GM23248 (cell line): Measurements from ENCODE around the gene COX7A2. TPM values are rescaled to one million over a fixed set of nuclear protein-coding genes. Genes with fewer than 3 reads are reported as not detected.

ENCODE experiments used
- DNase-seq: peaks from one replicate; pipeline ENCODE4 v3.0.0-alpha.2; 2015
- H2AFZ ChIP-seq: fragments of 200-600 bp; sonication (generic); 2 replicates; pipeline ENCODE4 v1.6.1; 2016; ENCODE audit warnings: antibody characterized with exemption
- H3F3A ChIP-seq: fragments of 200-600 bp; sonication (generic); 2 replicates; pipeline ENCODE4 v1.6.1; 2016; ENCODE audit warnings: mild to moderate bottlenecking, antibody characterized with exemption, mixed run types; ENCODE audit not compliant: insufficient read depth
- H3K27ac ChIP-seq: fragments of 200-600 bp; sonication (generic); 2 replicates; pipeline ENCODE4 v1.5.1; 2016; ENCODE audit warnings: mild to moderate bottlenecking
- H3K27me3 ChIP-seq: fragments of 200-600 bp; sonication (generic); replicated peaks from 2 replicates; pipeline ENCODE4 v1.6.1; 2016; ENCODE audit warnings: mild to moderate bottlenecking; ENCODE audit not compliant: insufficient read depth
- H3K36me3 ChIP-seq: fragments of 200-600 bp; sonication (generic); 2 replicates; pipeline ENCODE4 v1.6.1; 2016; ENCODE audit warnings: low read depth, mild to moderate bottlenecking
- H3K4me1 ChIP-seq: fragments of 200-600 bp; sonication (generic); 2 replicates; pipeline ENCODE4 v1.6.1; 2016; ENCODE audit warnings: mild to moderate bottlenecking; ENCODE audit not compliant: insufficient read depth
- H3K4me2 ChIP-seq: fragments of 200-600 bp; sonication (generic); one replicate; pipeline ENCODE4 v1.6.1; 2016; ENCODE audit warnings: mild to moderate bottlenecking; ENCODE audit not compliant: unreplicated experiment
- H3K4me3 ChIP-seq: fragments of 200-600 bp; sonication (generic); 2 replicates; pipeline ENCODE4 v1.5.1; 2016; ENCODE audit warnings: mild to moderate bottlenecking
- H3K79me2 ChIP-seq: fragments of 200-600 bp; sonication (generic); 2 replicates; pipeline ENCODE4 v1.6.1; 2016; ENCODE audit warnings: mild to moderate bottlenecking; ENCODE audit not compliant: insufficient read depth
- H3K9ac ChIP-seq: fragments of 200-600 bp; sonication (generic); 2 replicates; pipeline ENCODE4 v1.6.1; 2016; ENCODE audit warnings: mild to moderate bottlenecking
- H3K9me2 ChIP-seq: fragments of 200-600 bp; sonication (generic); 2 replicates; pipeline ENCODE4 v1.6.1; 2016; ENCODE audit warnings: mixed run types, mild to moderate bottlenecking, moderate library complexity; ENCODE audit not compliant: insufficient read depth
- H3K9me3 ChIP-seq: fragments of 200-600 bp; sonication (generic); one replicate; pipeline ENCODE4 v1.6.1; 2017; ENCODE audit warnings: low read depth
- H4K20me1 ChIP-seq: fragments of 200-600 bp; sonication (generic); 2 replicates; pipeline ENCODE4 v1.6.0; 2016; ENCODE audit not compliant: insufficient read depth
- EZH2 ChIP-seq: fragments of 200-600 bp; sonication (generic); IDR thresholded peaks from 2 replicates; pipeline ENCODE4 v1.6.1; 2018; ENCODE audit warnings: antibody characterized with exemption, mild to moderate bottlenecking; ENCODE audit not compliant: insufficient read depth, poor library complexity, severe bottlenecking
- EZH2phosphoT487 ChIP-seq: fragments of 200-600 bp; sonication (generic); IDR thresholded peaks from 2 replicates; pipeline ENCODE4 v1.6.1; 2018; ENCODE audit warnings: antibody characterized with exemption, moderate library complexity, mild to moderate bottlenecking, low read depth; ENCODE audit not compliant: insufficient read depth
- WGBS, 2 experiments: methylation state at CpG; one replicate each; pipeline ENCODE4 v1.1.6; 2015 to 2017; ENCODE audit warnings: low lambda C conversion rate in 2 of 2, low coverage in 1 of 2; ENCODE audit errors: missing lambda C conversion rate in 2 of 2; 5-methylcytosine and 5-hydroxymethylcytosine counted together
- in situ Hi-C: fragments of 300-500 bp; cut with MboI; formaldehyde crosslinking; loops from 2 replicates; pipeline ENCODE4 v1.15.0; 2020
- polyA plus RNA-seq: library from polyadenylated mRNA; unstranded; fragments of >200 nt; fragmentation: Nextera tagmentation; extraction: Ambion mirVana; gene quantifications from 2 replicates; pipeline ENCODE4 v1.2.1, GENCODE V29; 2016
- total RNA-seq: library from RNA; depleted of rRNA; stranded (reverse); fragments of >200 nt; shearing (Covaris generic); gene quantifications from 2 replicates; pipeline ENCODE4 v1.2.3, GENCODE V29; 2014

The COX7A2 gene
- total and polyA plus RNA-seq, 2 experiments from 2014 or later = 166 to 666 TPM

- in situ Hi-C loops = loop anchor here (10.0 to 25.0 kb wide), 4 partner anchors 805 to 1480 kb away; no protein-coding TSS in a partner anchor
- peak overlapping the region; percentile 25 for H3K27ac ChIP-seq
- TF ChIP-seq EZH2 = no peak
- TF ChIP-seq EZH2phosphoT487 = no peak
- no peak overlapping the region for H3K9ac ChIP-seq
- H2AFZ ChIP-seq = peak overlapping the region; percentile 21
- H3K79me2 ChIP-seq = no peaks in the 10 kb centered on the region
- no peaks in the 10 kb centered on the region for H3K9me2 ChIP-seq
- no peaks in the 10 kb centered on the region for H3K9me3 ChIP-seq
- H3F3A ChIP-seq = peaks cover 17% of the 10 kb centered on the region
- H3K4me3 ChIP-seq = peak overlapping the region; percentile 3; the same call in 1 of the 2 replicates
- no peaks in the 10 kb centered on the region for H3K36me3 ChIP-seq
- peak overlapping the region; percentile 43 for H3K4me2 ChIP-seq
- H4K20me1 ChIP-seq = no peaks in the 10 kb centered on the region
- peaks cover 37% of the 10 kb centered on the region for H3K4me1 ChIP-seq
- WGBS, 2 experiments = 2 to 4% methylated on average over 4 of the region's 4 CpGs
- no peaks in the 10 kb centered on the region for H3K27me3 ChIP-seq
- peak; percentile 84 for DNase-seq
Observed at GRCh38 chr6:75217193-75217592, 26.4 kb downstream of the COX7A2 start.

GRCh38 chr6:75215291-75215690 lies 28.3 kb downstream of the COX7A2 start:
- Histone ChIP-seq H2AFZ (no peak overlapping the region), H3K9ac (no peak overlapping the region), H3K9me3 (no peaks in the 10 kb centered on the region), H3K9me2 (no peaks in the 10 kb centered on the region), H3K27me3 (no peaks in the 10 kb centered on the region), H3K4me2 (no peak overlapping the region), H3K36me3 (no peaks in the 10 kb centered on the region), H3K4me3 (no peak overlapping the region), H3K79me2 (no peaks in the 10 kb centered on the region), H3K27ac (no peak overlapping the region), H4K20me1 (no peaks in the 10 kb centered on the region), H3F3A (peaks cover 17% of the 10 kb centered on the region), H3K4me1 (peaks cover 34% of the 10 kb centered on the region)
- in situ Hi-C loops = loop anchor here (10.0 to 25.0 kb wide), 4 partner anchors 803 to 1478 kb away; no protein-coding TSS in a partner anchor
- no peak for DNase-seq
- WGBS, 2 experiments = 77 to 80% methylated on average over 4 of the region's 4 CpGs
- TF ChIP-seq EZH2phosphoT487 = no peak
- no peak for TF ChIP-seq EZH2

GRCh38 chr6:75213732-75214131 lies 29.9 kb downstream of the COX7A2 start:
- 70 to 75% methylated on average over 2 of the region's 2 CpGs for WGBS, 2 experiments
- no peak overlapping the region for H3K9ac ChIP-seq
- no peaks in the 10 kb centered on the region for H4K20me1 ChIP-seq
- H3K79me2 ChIP-seq = no peaks in the 10 kb centered on the region
- no peaks in the 10 kb centered on the region for H3K9me3 ChIP-seq
- no peak overlapping the region for H3K4me2 ChIP-seq
- no peak overlapping the region for H2AFZ ChIP-seq
- no peak for TF ChIP-seq EZH2phosphoT487
- no peak for TF ChIP-seq EZH2
- H3K9me2 ChIP-seq = no peaks in the 10 kb centered on the region
- H3K27me3 ChIP-seq = no peaks in the 10 kb centered on the region
- in situ Hi-C loops = loop anchor here (10.0 to 25.0 kb wide), 4 partner anchors 801 to 1476 kb away; no protein-coding TSS in a partner anchor
- no peaks in the 10 kb centered on the region for H3K36me3 ChIP-seq
- DNase-seq = no peak
- no peak overlapping the region for H3K4me3 ChIP-seq
- peaks cover 22% of the 10 kb centered on the region for H3K4me1 ChIP-seq
- no peak overlapping the region for H3K27ac ChIP-seq
- H3F3A ChIP-seq = peaks cover 16% of the 10 kb centered on the region

- Histone ChIP-seq H3K36me3 (no peaks in the 10 kb centered on the region), H3K4me1 (peaks cover 28% of the 10 kb centered on the region), H3K4me3 (no peak overlapping the region), H3F3A (peaks cover 22% of the 10 kb centered on the region), H3K9ac (no peak overlapping the region), H2AFZ (no peak overlapping the region), H3K79me2 (no peaks in the 10 kb centered on the region), H3K4me2 (no peak overlapping the region), H3K9me3 (no peaks in the 10 kb centered on the region), H3K27ac (no peak overlapping the region), H4K20me1 (no peaks in the 10 kb centered on the region), H3K9me2 (no peaks in the 10 kb centered on the region), H3K27me3 (no peaks in the 10 kb centered on the region)
- WGBS, 2 experiments = 4 to 5% methylated on average over 1 of the region's 1 CpG
- peak; percentile 31 for DNase-seq
- TF ChIP-seq EZH2 (no peak), EZH2phosphoT487 (no peak)
- in situ Hi-C loops = loop anchor here (10.0 to 25.0 kb wide), 4 partner anchors 801 to 1476 kb away; no protein-coding TSS in a partner anchor
Observed at GRCh38 chr6:75213112-75213511, 30.5 kb downstream of the COX7A2 start.
